Thymus (tissue), 11 donors: ENCODE results near the gene FKBP6. TPM values are rescaled to one million over a fixed set of nuclear protein-coding genes. Genes with fewer than 3 reads are reported as not detected.
"Not testable (repeated sequence)": the region's sequence is repeated elsewhere in the genome, so short reads cannot be mapped to it uniquely, and the experiment has no call there.

ENCODE experiments used
- DNase-seq, 9 donors: peaks; one replicate each; pipeline ENCODE4 v3.0.0-alpha.2; 2013; ENCODE audit warnings: low spot score in 9 of 9, low read depth in 6 of 9, missing footprints in 1 of 9
- H3K27ac ChIP-seq, 2 donors: one replicate each; pipeline ENCODE4 v1.5.1; 2013; ENCODE audit warnings: control low read depth in 1 of 2, low read depth in 1 of 2, low read length in 1 of 2, mild to moderate bottlenecking in 1 of 2, moderate library complexity in 1 of 2
- H3K27me3 ChIP-seq, 2 donors: one replicate each; pipeline ENCODE4 v1.5.1; 2013; ENCODE audit warnings: low read length in 1 of 2; ENCODE audit not compliant: control insufficient read depth in 2 of 2, insufficient read depth in 1 of 2
- H3K36me3 ChIP-seq, 2 donors: one replicate each; pipeline ENCODE4 v1.5.1; 2013; ENCODE audit warnings: low read length in 1 of 2, mild to moderate bottlenecking in 1 of 2, moderate library complexity in 1 of 2; ENCODE audit not compliant: control insufficient read depth in 2 of 2, insufficient read depth in 2 of 2
- H3K4me1 ChIP-seq, 2 donors: one replicate each; pipeline ENCODE4 v1.5.1; 2013; ENCODE audit warnings: low read length in 2 of 2; ENCODE audit not compliant: control insufficient read depth in 2 of 2, insufficient read depth in 2 of 2
- H3K4me3 ChIP-seq, 2 donors: one replicate each; pipeline ENCODE4 v1.5.1; 2013; ENCODE audit warnings: low read length in 2 of 2, control low read depth in 1 of 2, mild to moderate bottlenecking in 1 of 2
- H3K9me3 ChIP-seq, 2 donors: one replicate each; pipeline ENCODE4 v1.5.1; 2013; ENCODE audit warnings: low read length in 1 of 2, mild to moderate bottlenecking in 1 of 2; ENCODE audit not compliant: control insufficient read depth in 2 of 2, insufficient read depth in 1 of 2
- WGBS: extraction: QIAGEN DNeasy Blood & Tissue Kit; methylation state at CpG from one replicate; pipeline ENCODE4 v1.1.7; 2013; 5-methylcytosine and 5-hydroxymethylcytosine counted together
- polyA plus RNA-seq: library from polyadenylated mRNA; stranded (reverse); fragments of 200-250 nt; gene quantifications from one replicate; pipeline ENCODE4 v1.2.3, GENCODE V29; 2013
- total RNA-seq: library from RNA; stranded (reverse); fragments of 120-200 nt; gene quantifications from one replicate; pipeline ENCODE4 v1.2.4, GENCODE V29; 2013
- donor health status: healthy.

Gene FKBP6
- total and polyA plus RNA-seq, 2 donors: 0.19 to 0.50 TPM

DNA sequence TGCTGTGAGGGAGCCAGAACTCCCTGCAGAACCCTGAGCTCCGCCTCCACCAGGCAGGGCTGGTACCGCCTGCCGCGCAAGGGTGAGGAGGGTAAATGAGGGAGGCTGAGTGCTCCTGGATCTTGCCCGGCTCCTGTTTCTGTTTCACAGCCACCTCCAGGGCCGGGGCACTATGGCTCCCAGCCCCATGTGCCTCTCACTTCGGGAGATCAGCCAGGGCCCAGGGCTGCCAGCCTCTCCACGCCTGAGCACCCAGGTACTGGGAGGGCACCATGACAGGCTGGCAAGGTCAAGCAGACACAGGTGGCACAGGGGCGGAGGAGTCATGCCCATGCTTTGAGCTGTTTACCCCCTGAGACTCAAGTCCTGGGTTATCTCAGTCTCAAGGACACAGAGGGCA is 8.4 kb upstream of the FKBP6 start:
- H3K36me3 ChIP-seq, DNase-seq, H3K27me3 ChIP-seq, H3K27ac ChIP-seq, H3K4me3 ChIP-seq, H3K4me1 ChIP-seq, H3K9me3 ChIP-seq: not testable (repeated sequence)
- WGBS: 94% methylated on average over 9 of the region's 9 CpGs

DNA sequence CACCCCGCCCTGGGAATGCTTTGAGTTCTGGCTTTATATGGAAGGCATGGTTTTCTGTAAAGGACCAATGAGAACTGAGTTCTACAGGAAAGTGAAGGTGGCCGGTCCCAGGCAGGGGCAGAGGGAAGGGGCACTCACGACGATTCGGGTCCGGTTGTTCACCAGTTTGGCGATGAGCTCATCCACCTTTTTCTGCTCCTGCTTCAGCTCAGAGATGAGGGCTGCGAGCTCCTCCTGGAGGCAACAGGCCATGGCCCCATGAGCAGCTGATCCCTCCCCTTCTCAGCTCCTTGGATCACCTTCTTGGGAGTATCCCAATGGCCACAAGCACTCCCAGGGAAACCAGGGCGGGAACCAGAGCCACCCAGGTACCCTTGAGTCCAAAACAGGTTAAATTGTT is 8.0 kb upstream of the FKBP6 start:
- H3K9me3 ChIP-seq, DNase-seq, H3K27ac ChIP-seq, H3K36me3 ChIP-seq, H3K4me3 ChIP-seq, H3K27me3 ChIP-seq: not testable (repeated sequence)
- peaks cover 6 to 11% of the 10 kb centered on the region in 2 donors for H3K4me1 ChIP-seq
- whole genome bisulfite sequencing: 97% methylated on average over 9 of the region's 9 CpGs

DNA sequence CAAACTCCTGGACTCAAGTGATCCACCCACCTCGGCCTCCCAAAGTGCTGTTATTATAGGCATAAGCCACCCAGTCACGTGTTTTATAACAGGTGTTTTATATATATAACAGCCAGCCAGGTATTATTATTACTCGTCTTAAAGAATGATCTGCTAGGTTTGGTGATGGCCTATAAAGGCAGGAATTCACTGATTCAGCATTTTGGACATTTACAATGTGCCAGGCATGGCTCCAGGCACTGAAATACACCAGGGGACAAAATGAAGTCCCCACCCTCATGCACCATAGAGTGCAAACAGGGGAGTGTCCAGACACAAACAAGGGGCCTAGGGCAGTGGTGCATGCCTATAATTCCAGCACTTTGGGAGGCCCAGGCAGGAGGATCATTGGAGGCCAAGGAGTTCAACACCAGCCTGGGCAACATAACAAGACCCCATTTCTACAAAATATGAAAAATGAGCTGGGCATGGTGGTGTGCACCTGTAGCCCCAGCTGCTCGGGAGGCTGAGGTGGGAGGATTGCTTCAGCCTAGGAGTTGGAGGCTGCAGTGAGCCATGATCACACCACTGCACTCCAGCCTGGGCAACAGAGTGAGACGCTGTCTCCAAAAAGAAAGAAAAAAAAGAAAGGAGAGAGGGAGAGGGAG is 4.4 kb upstream of the FKBP6 start:
- not testable (repeated sequence) for H3K27me3 ChIP-seq, H3K4me3 ChIP-seq, H3K27ac ChIP-seq, H3K36me3 ChIP-seq, DNase-seq, H3K9me3 ChIP-seq
- 91% methylated on average over 5 of the region's 5 CpGs for WGBS
- H3K4me1 ChIP-seq: peaks cover 6 to 11% of the 10 kb centered on the region in 2 donors

DNA sequence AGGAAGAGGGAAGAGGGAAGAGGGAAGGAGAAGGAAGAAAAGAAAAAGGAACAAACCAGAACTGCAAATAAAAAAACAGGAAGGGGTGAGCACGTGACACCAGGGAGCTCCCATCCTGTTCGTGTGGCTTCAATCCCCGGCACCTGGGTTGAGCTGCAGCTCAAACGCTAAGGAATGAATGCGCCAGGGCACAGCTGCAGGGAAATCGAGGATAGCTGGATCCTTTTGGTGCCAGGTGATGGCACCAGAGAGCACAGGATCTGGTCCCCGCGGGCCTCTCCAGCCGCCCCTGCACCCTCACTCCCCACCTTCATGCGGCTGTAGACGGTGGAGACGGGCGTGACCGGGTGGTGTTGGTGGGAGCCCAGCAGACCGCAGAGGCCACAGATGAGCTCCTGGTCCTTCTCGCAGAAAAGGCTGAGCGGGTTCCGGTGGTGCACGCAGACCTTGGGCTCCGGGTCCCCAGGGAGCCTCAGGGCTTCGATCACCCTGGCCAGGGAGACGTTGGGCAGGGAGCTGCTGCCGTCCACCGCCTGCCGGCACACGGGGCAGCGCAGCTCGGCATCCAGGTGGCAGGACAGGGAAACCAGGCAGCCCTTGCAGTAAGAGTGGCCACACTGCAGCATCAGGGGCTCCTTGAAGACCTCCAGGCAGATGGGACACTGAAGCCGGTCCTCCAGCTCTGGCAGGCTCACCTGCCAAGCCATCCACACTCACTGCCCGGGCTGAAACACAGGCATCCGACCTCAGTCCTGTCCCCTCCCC is 3.7 kb upstream of the FKBP6 start:
- Histone ChIP-seq H3K4me1 (peaks cover 6 to 11% of the 10 kb centered on the region in 2 donors), H3K27ac (peak overlapping the region in 1 of 2 donors; percentile 18)
- not testable (repeated sequence) for H3K9me3 ChIP-seq, H3K27me3 ChIP-seq, H3K4me3 ChIP-seq, H3K36me3 ChIP-seq
- 19% methylated on average over 31 of the region's 31 CpGs for WGBS
- peak; percentile 39 to 81 (median 57) for DNase-seq

DNA sequence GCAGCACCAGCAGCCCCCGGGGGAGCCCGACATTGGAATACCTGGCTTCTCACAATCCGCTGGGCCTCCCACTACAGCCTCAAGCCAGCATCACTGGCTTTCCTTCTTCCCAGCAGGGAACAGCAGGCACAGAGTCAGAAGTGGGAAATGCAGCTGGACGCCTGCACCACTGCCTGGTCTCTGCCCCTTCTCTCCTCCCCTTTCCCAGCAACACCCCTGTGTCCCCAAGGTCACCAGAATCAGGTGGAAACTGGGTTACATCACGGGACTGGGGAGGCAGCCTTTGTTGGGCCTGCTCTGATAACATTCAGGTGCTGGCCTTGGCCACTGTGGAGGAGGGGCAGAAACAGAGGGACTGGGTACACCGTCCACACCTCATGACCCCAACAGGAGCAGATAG is 2.5 kb upstream of the FKBP6 start:
- H3K36me3 ChIP-seq, H3K9me3 ChIP-seq, DNase-seq, H3K4me3 ChIP-seq, H3K27ac ChIP-seq, H3K27me3 ChIP-seq: not testable (repeated sequence)
- WGBS: 98% methylated on average over 6 of the region's 6 CpGs
- H3K4me1 ChIP-seq: peaks cover 6 to 11% of the 10 kb centered on the region in 2 donors

DNA sequence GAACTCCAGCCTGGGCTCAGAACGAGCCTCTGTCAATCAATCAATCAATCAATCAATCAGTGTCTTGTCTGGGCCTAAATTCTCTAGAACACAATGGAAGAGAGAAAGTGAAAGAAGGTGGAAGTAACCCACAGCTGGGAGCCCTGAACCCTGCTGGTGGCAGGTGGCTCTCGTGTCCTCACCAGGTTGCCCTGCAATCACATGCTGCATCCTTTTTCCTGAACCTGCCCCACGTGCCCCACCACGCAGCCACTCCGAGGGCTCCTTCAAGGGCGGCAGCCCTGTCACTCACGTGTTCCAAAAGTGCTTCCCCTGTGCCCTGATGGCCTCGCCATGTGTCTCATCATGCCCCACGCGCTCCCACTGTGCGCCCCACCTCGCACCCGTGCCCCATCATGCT is 512 bp upstream of the FKBP6 start:
- not testable (repeated sequence) for H3K27me3 ChIP-seq, H3K4me3 ChIP-seq, DNase-seq, H3K27ac ChIP-seq, H3K9me3 ChIP-seq, H3K36me3 ChIP-seq
- peaks cover 6 to 11% of the 10 kb centered on the region in 2 donors for H3K4me1 ChIP-seq
- 86% methylated on average over 11 of the region's 13 CpGs for WGBS

DNA sequence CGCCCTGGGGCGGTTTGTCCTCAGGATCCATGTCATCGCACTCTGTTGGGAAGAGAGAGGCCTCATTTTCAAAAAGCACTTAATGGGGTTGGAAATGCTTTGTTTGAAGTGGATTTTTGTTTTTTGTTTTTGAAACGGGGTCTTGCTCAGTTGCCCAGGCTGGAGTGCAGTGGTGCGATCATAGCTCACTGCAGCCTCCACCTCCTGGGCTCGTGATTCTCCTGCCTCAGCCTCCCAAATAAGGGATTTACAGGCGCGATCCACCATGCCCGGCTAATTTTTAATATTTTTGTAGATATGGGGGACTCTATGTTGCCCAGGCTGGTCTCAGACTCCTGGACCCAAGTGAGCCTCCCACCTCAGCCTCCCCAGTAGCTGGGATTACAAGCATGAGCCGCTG is 735 bp downstream of the FKBP6 start:
- Histone ChIP-seq H3K27ac (no peak overlapping the region), H3K36me3 (no peaks in the 10 kb centered on the region), H3K4me1 (peaks cover 4 to 10% of the 10 kb centered on the region in 2 donors), H3K9me3 (peaks cover 0 to 3% of the 10 kb centered on the region in 2 donors), H3K4me3 (no peak overlapping the region), H3K27me3 (no peaks in the 10 kb centered on the region)
- no peak for DNase-seq
- 97% methylated on average over 10 of the region's 10 CpGs for WGBS

DNA sequence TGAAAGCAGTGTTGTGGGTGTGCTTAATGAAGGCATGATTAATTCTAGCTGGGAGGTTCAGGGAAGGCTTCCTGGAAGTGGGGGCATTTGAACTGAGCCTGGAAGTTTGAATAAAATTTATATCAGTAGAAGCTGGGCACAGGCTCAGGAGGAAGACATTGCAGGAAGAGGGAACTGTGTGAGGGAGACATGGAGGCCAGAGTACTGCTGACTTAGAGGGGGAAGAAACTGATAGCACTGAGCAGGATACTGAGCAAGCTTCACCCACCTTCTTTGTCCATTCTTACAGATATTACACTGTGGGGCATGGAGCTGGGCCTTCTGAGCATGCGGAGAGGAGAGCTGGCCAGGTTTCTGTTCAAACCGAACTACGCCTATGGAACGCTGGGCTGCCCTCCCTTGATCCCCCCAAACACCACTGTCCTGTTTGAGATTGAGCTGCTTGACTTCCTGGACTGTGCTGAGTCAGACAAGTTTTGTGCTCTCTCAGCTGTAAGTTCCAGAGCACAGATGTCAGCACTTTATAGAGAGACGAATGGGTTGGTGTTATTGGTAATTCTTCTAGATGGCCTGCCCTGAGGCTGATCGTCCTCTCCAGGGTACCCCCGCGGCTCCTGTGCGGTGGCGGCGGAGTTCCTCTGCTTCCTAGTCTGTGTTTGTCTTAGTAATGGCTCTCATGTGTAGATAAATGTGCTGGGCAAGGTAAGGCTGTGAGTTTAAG is 2.1 kb downstream of the FKBP6 start:
- WGBS: 74% methylated on average over 11 of the region's 11 CpGs
- peak overlapping the region in 1 of 2 donors; percentile 5 for H3K27ac ChIP-seq

DNA sequence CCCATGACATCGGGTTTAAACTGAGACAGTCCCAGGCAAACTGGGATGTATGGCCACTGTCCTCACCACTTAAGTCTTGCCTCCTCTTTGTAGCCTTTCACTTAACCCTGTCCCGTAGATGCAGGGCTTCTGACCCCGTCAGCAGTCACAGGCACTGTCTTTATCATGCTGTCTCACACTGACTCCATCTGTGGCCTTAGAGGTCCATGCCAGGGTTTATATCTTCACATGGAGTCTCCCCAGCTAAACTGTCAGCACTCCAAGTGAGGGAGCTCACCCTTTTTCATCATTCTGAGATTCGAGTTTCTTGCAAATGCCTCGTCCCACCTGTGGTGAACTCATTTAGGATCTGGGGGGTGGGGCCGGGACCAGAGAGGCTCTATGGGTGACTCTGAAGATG is 2.8 kb downstream of the FKBP6 start:
- no peaks in the 10 kb centered on the region for H3K4me1 ChIP-seq
- DNase-seq: no peak
- peaks cover 0 to 3% of the 10 kb centered on the region in 2 donors for H3K9me3 ChIP-seq
- 98% methylated on average over 6 of the region's 6 CpGs for WGBS
- H3K4me3 ChIP-seq: no peak overlapping the region
- H3K27me3 ChIP-seq: no peaks in the 10 kb centered on the region
- no peaks in the 10 kb centered on the region for H3K36me3 ChIP-seq
- no peak overlapping the region for H3K27ac ChIP-seq

More for the DNA sequence above, 2.1 kb downstream of the FKBP6 start:
- Histone ChIP-seq H3K36me3 (no peaks in the 10 kb centered on the region), H3K9me3 (peaks cover 0 to 3% of the 10 kb centered on the region in 2 donors), H3K4me3 (no peak overlapping the region), H3K27me3 (no peaks in the 10 kb centered on the region), H3K4me1 (no peaks in the 10 kb centered on the region)
- DNase-seq: no peak
